Measurements from ENCODE around the gene BRINP3. TPM values are rescaled to one million over a fixed set of nuclear protein-coding genes. Genes with fewer than 3 reads are reported as not detected.

Gene BRINP3
- total RNA-seq, 4 donors from 2014 or later, result 3.5 to 34.1 (median 9.5) TPM

DNA sequence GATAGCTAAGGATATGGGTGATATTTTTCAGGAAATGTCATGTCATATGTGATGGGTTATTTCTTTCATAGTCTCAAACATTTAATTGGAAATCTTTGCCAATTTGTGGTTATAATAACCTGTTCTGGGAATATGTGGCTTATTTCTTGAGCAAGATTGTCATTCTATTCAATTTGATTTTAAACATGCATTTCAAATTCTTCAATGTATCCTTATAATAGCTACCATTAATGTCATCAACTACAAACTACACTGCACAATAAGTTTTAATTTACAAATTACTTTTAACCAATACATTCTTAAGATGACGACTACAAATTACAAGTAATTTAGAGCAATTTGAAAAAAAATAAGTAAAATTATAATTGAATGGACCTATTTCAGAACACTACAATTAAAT lies 164.9 kb downstream of the BRINP3 start:
- no peaks in the 10 kb centered on the region for H3K9me3 ChIP-seq
- DNase-seq (ENCODE audit: extremely low spot score), result no peak
- 92% methylated on average over 1 of the region's 1 CpG for WGBS
- no peaks in the 10 kb centered on the region for H3K27me3 ChIP-seq
- intact Hi-C loops (cut with DNase I), result no loop called here
- TF ChIP-seq POLR2A (IDR thresholded peaks at IDR 0.05; ENCODE audit: low read depth), result no peak
- TF ChIP-seq EP300 (IDR thresholded peaks at IDR 0.05), result no peak
- TF ChIP-seq CTCF (IDR thresholded peaks at IDR 0.05), result no peak
- no peak for TF ChIP-seq POLR2AphosphoS5 (IDR thresholded peaks at IDR 0.05)
- H3K4me1 ChIP-seq, result no peaks in the 10 kb centered on the region
- no peak overlapping the region for H3K27ac ChIP-seq (replicated peaks in 1 of 4)
- no peak overlapping the region for H3K4me3 ChIP-seq
- no peaks in the 10 kb centered on the region for H3K36me3 ChIP-seq

GRCh38 chr1:190303501-190303900 lies 174.2 kb downstream of the BRINP3 start:
- TF ChIP-seq POLR2AphosphoS5 (IDR thresholded peaks at IDR 0.05) (no peak), EP300 (IDR thresholded peaks at IDR 0.05) (no peak)
- Histone ChIP-seq H3K9me3 (no peaks in the 10 kb centered on the region), H3K4me1 (no peaks in the 10 kb centered on the region), H3K36me3 (no peaks in the 10 kb centered on the region), H3K27ac (replicated peaks in 1 of 4) (no peak overlapping the region), H3K27me3 (no peaks in the 10 kb centered on the region), H3K4me3 (no peak overlapping the region)
- intact Hi-C loops (cut with DNase I), result no loop called here
- no peak for DNase-seq (ENCODE audit: extremely low spot score)

DNA sequence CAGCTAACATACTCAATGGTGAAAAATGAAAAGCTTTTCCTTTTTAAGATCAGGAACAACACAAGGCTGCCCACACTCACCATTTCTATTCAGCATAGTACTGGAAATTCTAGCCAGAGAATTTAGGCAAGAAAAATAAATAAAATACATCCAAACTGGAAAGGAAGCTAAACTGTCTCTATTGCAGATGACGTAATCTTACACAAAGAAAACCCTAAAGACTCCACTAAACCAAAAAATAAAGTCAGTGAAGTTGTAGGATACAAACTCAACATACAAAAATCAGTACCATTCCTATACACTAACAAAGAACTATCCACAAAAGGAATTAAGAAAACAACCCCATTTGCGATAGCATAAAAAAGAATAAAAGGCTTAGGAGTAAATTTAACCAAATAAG lies 181.2 kb downstream of the BRINP3 start:
- H3K27me3 ChIP-seq, result no peaks in the 10 kb centered on the region
- H3K36me3 ChIP-seq, result no peaks in the 10 kb centered on the region
- no peak for TF ChIP-seq POLR2A (IDR thresholded peaks at IDR 0.05; ENCODE audit: low read depth)
- no peak for TF ChIP-seq EP300 (IDR thresholded peaks at IDR 0.05)
- no peak for TF ChIP-seq CTCF (IDR thresholded peaks at IDR 0.05)
- TF ChIP-seq POLR2AphosphoS5 (IDR thresholded peaks at IDR 0.05), result no peak
- no peak overlapping the region for H3K4me3 ChIP-seq
- H3K9me3 ChIP-seq, result no peaks in the 10 kb centered on the region
- intact Hi-C loops (cut with DNase I), result no loop called here
- WGBS, result 90% methylated on average over 2 of the region's 2 CpGs
- no peak overlapping the region for H3K27ac ChIP-seq (replicated peaks in 1 of 4)
- no peaks in the 10 kb centered on the region for H3K4me1 ChIP-seq
- no peak for DNase-seq (ENCODE audit: extremely low spot score)

DNA sequence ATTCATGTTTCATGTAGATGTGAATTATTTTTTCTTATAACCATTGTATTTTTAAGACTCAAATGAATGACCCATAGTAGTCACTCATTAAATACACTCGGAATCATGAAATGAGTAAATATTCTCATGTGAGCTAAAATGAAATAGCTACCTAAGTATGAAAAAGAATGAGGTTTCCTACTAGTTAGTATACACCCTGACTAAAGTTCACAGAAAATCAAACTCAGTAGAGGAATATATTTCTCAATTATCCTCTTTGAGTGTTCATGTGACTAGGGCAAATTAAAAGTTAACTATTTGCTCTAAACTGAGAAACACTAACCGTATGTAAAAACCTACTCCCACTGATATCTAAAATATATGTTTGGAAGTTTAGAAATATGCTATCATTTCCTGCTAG lies 187.8 kb downstream of the BRINP3 start:
- no peaks in the 10 kb centered on the region for H3K9me3 ChIP-seq
- no peak for DNase-seq (ENCODE audit: extremely low spot score)
- H3K27me3 ChIP-seq, result no peaks in the 10 kb centered on the region
- TF ChIP-seq EP300 (IDR thresholded peaks at IDR 0.05), result no peak
- no peak for TF ChIP-seq POLR2AphosphoS5 (IDR thresholded peaks at IDR 0.05)
- TF ChIP-seq POLR2A (IDR thresholded peaks at IDR 0.05; ENCODE audit: low read depth), result no peak
- TF ChIP-seq CTCF (IDR thresholded peaks at IDR 0.05), result no peak
- intact Hi-C loops (cut with DNase I), result no loop called here
- H3K4me3 ChIP-seq, result no peak overlapping the region
- no peak overlapping the region for H3K27ac ChIP-seq (replicated peaks in 1 of 4)
- 87% methylated on average over 2 of the region's 2 CpGs for WGBS
- H3K4me1 ChIP-seq, result no peaks in the 10 kb centered on the region
- H3K36me3 ChIP-seq, result no peaks in the 10 kb centered on the region

DNA sequence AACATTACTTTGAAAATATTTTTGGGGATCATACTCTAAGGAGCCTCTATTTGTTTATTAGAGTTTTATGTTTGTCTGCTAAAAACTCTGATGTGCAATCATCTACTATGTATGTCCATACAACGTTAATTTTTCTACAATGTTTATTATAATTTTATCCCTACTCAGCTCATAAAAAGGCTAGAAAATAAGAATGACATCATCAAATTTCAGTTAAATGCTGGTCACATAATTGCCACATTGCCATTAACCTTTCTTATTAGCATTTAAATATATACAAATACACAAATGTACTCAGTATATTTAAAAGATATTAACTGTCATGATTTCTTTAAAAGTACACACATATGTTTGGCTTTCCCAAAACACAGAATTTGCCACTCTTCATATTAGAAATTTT lies 191.6 kb downstream of the BRINP3 start:
- intact Hi-C loops (cut with DNase I), result no loop called here

More for the DNA sequence above, 191.6 kb downstream of the BRINP3 start:
- TF ChIP-seq CTCF (IDR thresholded peaks at IDR 0.05) (no peak), POLR2AphosphoS5 (IDR thresholded peaks at IDR 0.05) (no peak), POLR2A (IDR thresholded peaks at IDR 0.05; ENCODE audit: low read depth) (no peak), EP300 (IDR thresholded peaks at IDR 0.05) (no peak)
- Histone ChIP-seq H3K27ac (replicated peaks in 1 of 4) (no peak overlapping the region), H3K4me1 (no peaks in the 10 kb centered on the region), H3K27me3 (no peaks in the 10 kb centered on the region), H3K9me3 (no peaks in the 10 kb centered on the region), H3K4me3 (no peak overlapping the region), H3K36me3 (no peaks in the 10 kb centered on the region)
- no peak for DNase-seq (ENCODE audit: extremely low spot score)
- WGBS, result 72% methylated on average over 1 of the region's 1 CpG

All from esophagus muscularis mucosa (tissue), 4 donors.